K562 (cell line): ENCODE measurements around the gene PNPLA8. TPM values are rescaled to one million over a fixed set of nuclear protein-coding genes. Genes with fewer than 3 reads are reported as not detected.

Experiments
- GABPB1 ChIP-seq: sonication (generic); formaldehyde crosslinking; IDR thresholded peaks from 2 replicates; pipeline ENCODE4 v1.8.0; 2022; ENCODE audit warnings: mild to moderate bottlenecking, missing genetic modification reagents
- MTA1 ChIP-seq: fragments of 450-650 bp; IDR thresholded peaks from 2 replicates; pipeline ENCODE4 v1.6.1; 2017; ENCODE audit warnings: borderline replicate concordance
- NCOA4 ChIP-seq: fragments of 450-650 bp; IDR thresholded peaks from 2 replicates; pipeline ENCODE4 v1.6.1; 2018; ENCODE audit warnings: mild to moderate bottlenecking; ENCODE audit not compliant: partially characterized antibody
- NR3C1 ChIP-seq: sonication (generic); formaldehyde crosslinking; IDR thresholded peaks from 2 replicates; pipeline ENCODE4 v1.8.1; 2022; ENCODE audit warnings: missing genetic modification reagents
- POLR2H ChIP-seq: IDR thresholded peaks from 2 replicates; pipeline ENCODE4 v1.6.1; 2016; ENCODE audit warnings: missing genetic modification characterization, low read depth, mild to moderate bottlenecking, control low read depth, missing compliant biosample characterization, moderate library complexity
- PPARD ChIP-seq: fragments of 250-450 bp; sonication (Bioruptor Pico); IDR thresholded peaks from 2 replicates; pipeline ENCODE4 v1.8.0; 2022; ENCODE audit warnings: inconsistent platforms, mild to moderate bottlenecking, moderate library complexity
- RAD21 ChIP-seq, 2 experiments: fragments of 250-450 bp in 1 of 2; fragments of 450-650 bp in 1 of 2; sonication (Bioruptor Pico) in 1 of 2; formaldehyde crosslinking in 1 of 2; IDR thresholded peaks in 1 of 2; conservative IDR thresholded peaks in 1 of 2; 2 replicates each; pipeline versions ENCODE4 v1.4.0 to v1.8.0; 2020 to 2022; ENCODE audit warnings: mild to moderate bottlenecking in 2 of 2, moderate library complexity in 1 of 2
- RERE ChIP-seq: sonication (generic); formaldehyde crosslinking; IDR thresholded peaks from 2 replicates; pipeline ENCODE4 v1.8.0; 2023; ENCODE audit warnings: missing genetic modification reagents, mild to moderate bottlenecking, borderline replicate concordance
- SETDB1 ChIP-seq: IDR thresholded peaks from one replicate; pipeline ENCODE4 v1.6.1; 2012; ENCODE audit warnings: low read length, control low read depth, inconsistent platforms
- SIN3B ChIP-seq: fragments of 450-650 bp; IDR thresholded peaks from 2 replicates; pipeline ENCODE4 v1.6.1; 2017; ENCODE audit warnings: low read depth, mild to moderate bottlenecking, moderate library complexity
- TAF7 ChIP-seq: fragments of 450-650 bp; IDR thresholded peaks from 2 replicates; pipeline ENCODE4 v1.6.1; 2016; ENCODE audit warnings: missing genetic modification characterization, missing compliant biosample characterization
- TEAD1 ChIP-seq, 2 experiments: fragments of 450-650 bp in 1 of 2; sonication (generic) in 1 of 2; formaldehyde crosslinking; IDR thresholded peaks; 2 replicates each; pipeline versions ENCODE4 v1.4.0 to v1.8.0; 2020 to 2022; ENCODE audit warnings: mild to moderate bottlenecking in 2 of 2, missing genetic modification reagents in 1 of 2
- THRA ChIP-seq: fragments of 450-650 bp; IDR thresholded peaks from 2 replicates; pipeline ENCODE4 v1.6.1; 2017; ENCODE audit warnings: mild to moderate bottlenecking, moderate library complexity
- TOE1 ChIP-seq, 2 experiments: fragments of 450-650 bp in 1 of 2; sonication (generic) in 1 of 2; formaldehyde crosslinking in 1 of 2; IDR thresholded peaks; 2 replicates each; pipeline versions ENCODE4 v1.7.1 to v1.8.0; 2016 to 2022; ENCODE audit warnings: borderline replicate concordance in 2 of 2, mild to moderate bottlenecking in 2 of 2, antibody characterized with exemption in 1 of 2, inconsistent platforms in 1 of 2, low read depth in 1 of 2, missing genetic modification reagents in 1 of 2, moderate library complexity in 1 of 2
- ZFX ChIP-seq: sonication (generic); formaldehyde crosslinking; IDR thresholded peaks from 2 replicates; pipeline ENCODE4 v1.8.0; 2022; ENCODE audit warnings: mild to moderate bottlenecking, missing genetic modification reagents, moderate library complexity
- ZKSCAN3 ChIP-seq: fragments of 250-450 bp; sonication (Bioruptor Pico); IDR thresholded peaks from 2 replicates; pipeline ENCODE4 v1.4.0; 2020
- ZNF174 ChIP-seq: fragments of 250-450 bp; sonication (Bioruptor Pico); IDR thresholded peaks from 2 replicates; pipeline ENCODE4 v1.4.0; 2020; ENCODE audit warnings: mild to moderate bottlenecking
- ZNF224 ChIP-seq: sonication (generic); formaldehyde crosslinking; IDR thresholded peaks from 2 replicates; pipeline ENCODE4 v1.8.0; 2022; ENCODE audit warnings: mild to moderate bottlenecking, missing genetic modification reagents
- ZNF232 ChIP-seq: sonication (generic); formaldehyde crosslinking; IDR thresholded peaks from 2 replicates; pipeline ENCODE4 v1.8.0; 2022; ENCODE audit warnings: mild to moderate bottlenecking, missing genetic modification reagents
- ZNF3 ChIP-seq: fragments of 250-450 bp; sonication (Bioruptor Pico); IDR thresholded peaks from 2 replicates; pipeline ENCODE4 v1.5.0; 2021; ENCODE audit warnings: mild to moderate bottlenecking, moderate library complexity
- ZNF586 ChIP-seq: fragments of 450-650 bp; formaldehyde crosslinking; conservative IDR thresholded peaks from 2 replicates; pipeline ENCODE4 v1.4.0; 2020; ENCODE audit warnings: mild to moderate bottlenecking, moderate library complexity
- ZNF764 ChIP-seq: fragments of 250-450 bp; sonication (Bioruptor Pico); IDR thresholded peaks from 2 replicates; pipeline ENCODE4 v1.4.0; 2020; ENCODE audit warnings: low read depth, mild to moderate bottlenecking, moderate library complexity
- polyA plus RNA-seq, 8 experiments: library from polyadenylated mRNA; depleted of rRNA in 4 of 8; stranded (reverse) in 5 of 8; unstranded in 3 of 8; fragments of >200 nt; fragmentation: Nextera tagmentation in 2 of 8; fragmentation: Illumina TruSeq in 1 of 8; extraction: Ambion mirVana in 2 of 8; extraction: Trizol in 1 of 8; gene quantifications; 2 replicates each; pipeline versions ENCODE4 v1.2.1 to v1.2.3, GENCODE V29; 2011 to 2014; ENCODE audit warnings: inconsistent platforms in 1 of 8, missing spikeins in 1 of 8
- total RNA-seq, 7 experiments: library from RNA; depleted of rRNA in 6 of 7; stranded (reverse); fragments of >200 nt in 6 of 7; fragmentation: Illumina TruSeq in 2 of 7; extraction: Trizol in 2 of 7; gene quantifications; 2 replicates each; pipeline versions ENCODE4 v1.2.1 to v1.2.3, GENCODE V29; 2011 to 2021; ENCODE audit warnings: low replicate concordance in 1 of 7

The PNPLA8 gene
- total and polyA plus RNA-seq, 9 of the 15 experiments (the other 6 are each of a cell fraction or from before 2014, with no cell fraction given) = 12.8 to 27.6 (median 16.3) TPM

- TF ChIP-seq ZNF174 (CRISPR knock-in tag) = no peak
- no peak for TF ChIP-seq SIN3B
- no peak for TF ChIP-seq ZNF764 (CRISPR knock-in tag)
- TF ChIP-seq ZNF224 (CRISPR knock-in tag) = no peak
- TF ChIP-seq NCOA4 = no peak
- TF ChIP-seq MTA1 = no peak
- TF ChIP-seq TEAD1 (CRISPR knock-in tag; IDR thresholded peaks at IDR 0.05) = no peak
- TF ChIP-seq ZFX = no peak
- no peak for TF ChIP-seq TAF7
- no peak for TF ChIP-seq THRA
- 0 out of 2 replicates have a peak, but pooled peaks have one; percentile 32 for TF ChIP-seq POLR2H (tag)
- no peak for TF ChIP-seq RERE
- peak; percentile 92 to 93 for TF ChIP-seq RAD21 (CRISPR knock-in tag; conservative IDR thresholded peaks at IDR 0.05 in 1 of 2, IDR thresholded peaks at IDR 0.05 in 1 of 2)
- TF ChIP-seq SETDB1 = no peak
- TF ChIP-seq ZKSCAN3 (CRISPR knock-in tag) = no peak
- peak; percentile 31; the same call in 1 of the 2 replicates for TF ChIP-seq TOE1 (IDR thresholded peaks at IDR 0.05; ENCODE audit: borderline replicate concordance)
- TF ChIP-seq TOE1 (CRISPR knock-in tag; IDR thresholded peaks at IDR 0.05; ENCODE audit: borderline replicate concordance, low read depth) = no peak
- TF ChIP-seq ZNF586 (CRISPR knock-in tag) = no peak
- no peak for TF ChIP-seq ZNF3 (CRISPR knock-in tag)
- no peak for TF ChIP-seq NR3C1 (CRISPR knock-in tag)
- no peak for TF ChIP-seq PPARD
- TF ChIP-seq ZNF232 (CRISPR knock-in tag) = no peak
- TF ChIP-seq GABPB1 = no peak
Measured at GRCh38 chr7:108497082-108497725, 28.7 kb downstream of the PNPLA8 start (continued).
